GM12875 (cell line): ENCODE data around the gene STYK1.
A peak's percentile ranks its signal among the peaks of the same experiment; 100 is the strongest.

Experiments
- H3K4me3 ChIP-seq: one replicate; pipeline ENCODE4 v1.5.1; 2011; ENCODE audit warnings: low read depth, low read length, control low read depth
- TF ChIP-seq, protein P1 (sequence below): IDR thresholded peaks from 2 replicates; pipeline ENCODE4 v1.5.1; 2011; ENCODE audit warnings: low read depth, mild to moderate bottlenecking, control low read depth, inconsistent platforms, low read length, moderate library complexity, borderline replicate concordance; ENCODE audit not compliant: insufficient read depth

Gene STYK1, protein sequence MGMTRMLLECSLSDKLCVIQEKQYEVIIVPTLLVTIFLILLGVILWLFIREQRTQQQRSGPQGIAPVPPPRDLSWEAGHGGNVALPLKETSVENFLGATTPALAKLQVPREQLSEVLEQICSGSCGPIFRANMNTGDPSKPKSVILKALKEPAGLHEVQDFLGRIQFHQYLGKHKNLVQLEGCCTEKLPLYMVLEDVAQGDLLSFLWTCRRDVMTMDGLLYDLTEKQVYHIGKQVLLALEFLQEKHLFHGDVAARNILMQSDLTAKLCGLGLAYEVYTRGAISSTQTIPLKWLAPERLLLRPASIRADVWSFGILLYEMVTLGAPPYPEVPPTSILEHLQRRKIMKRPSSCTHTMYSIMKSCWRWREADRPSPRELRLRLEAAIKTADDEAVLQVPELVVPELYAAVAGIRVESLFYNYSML

DNA sequence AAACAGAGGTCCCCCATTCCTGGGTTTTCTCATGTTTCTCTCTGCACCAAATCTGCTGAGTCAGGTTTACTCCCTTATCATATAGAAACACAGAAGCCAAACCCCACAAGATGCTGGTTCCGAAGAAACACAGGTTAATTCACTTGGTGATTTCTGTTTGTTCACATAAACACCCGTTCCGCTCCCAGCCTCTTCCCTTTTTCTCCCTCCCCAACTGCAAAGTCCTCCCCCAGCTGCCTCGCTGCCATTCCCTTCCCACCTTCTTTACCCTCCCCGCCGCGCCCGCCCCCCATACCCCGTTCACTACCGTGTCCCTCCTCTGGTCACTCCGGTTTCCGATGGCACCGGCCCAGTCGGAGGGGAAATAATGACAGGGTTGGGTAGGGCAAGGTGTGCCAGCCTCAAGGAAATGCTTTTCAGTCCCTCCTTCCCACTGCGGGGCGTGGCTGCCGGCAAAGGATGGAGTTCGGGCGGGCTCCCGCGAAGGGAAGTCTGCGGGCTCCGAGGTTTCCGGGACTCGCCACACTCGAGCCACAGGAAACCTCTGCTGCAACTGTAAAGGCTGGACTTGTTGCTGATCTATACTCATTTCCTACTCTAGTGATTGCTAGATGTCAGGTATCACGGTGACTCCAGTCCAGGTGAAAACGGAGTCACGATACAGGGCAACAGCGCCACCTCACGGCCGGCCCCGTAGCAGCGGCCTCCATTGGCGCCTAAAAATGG lies at the start of gene STYK1:
Gene STYK1 (minus strand): TSS at position 394 of the 726 bp plus-strand sequence. CDS start 39,434 bp downstream, outside the sequence.
- H3K4me3 ChIP-seq: peak within 1 kb of the TSS; percentile 32
- TF ChIP-seq, protein P1, sequence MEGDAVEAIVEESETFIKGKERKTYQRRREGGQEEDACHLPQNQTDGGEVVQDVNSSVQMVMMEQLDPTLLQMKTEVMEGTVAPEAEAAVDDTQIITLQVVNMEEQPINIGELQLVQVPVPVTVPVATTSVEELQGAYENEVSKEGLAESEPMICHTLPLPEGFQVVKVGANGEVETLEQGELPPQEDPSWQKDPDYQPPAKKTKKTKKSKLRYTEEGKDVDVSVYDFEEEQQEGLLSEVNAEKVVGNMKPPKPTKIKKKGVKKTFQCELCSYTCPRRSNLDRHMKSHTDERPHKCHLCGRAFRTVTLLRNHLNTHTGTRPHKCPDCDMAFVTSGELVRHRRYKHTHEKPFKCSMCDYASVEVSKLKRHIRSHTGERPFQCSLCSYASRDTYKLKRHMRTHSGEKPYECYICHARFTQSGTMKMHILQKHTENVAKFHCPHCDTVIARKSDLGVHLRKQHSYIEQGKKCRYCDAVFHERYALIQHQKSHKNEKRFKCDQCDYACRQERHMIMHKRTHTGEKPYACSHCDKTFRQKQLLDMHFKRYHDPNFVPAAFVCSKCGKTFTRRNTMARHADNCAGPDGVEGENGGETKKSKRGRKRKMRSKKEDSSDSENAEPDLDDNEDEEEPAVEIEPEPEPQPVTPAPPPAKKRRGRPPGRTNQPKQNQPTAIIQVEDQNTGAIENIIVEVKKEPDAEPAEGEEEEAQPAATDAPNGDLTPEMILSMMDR: peak; percentile 91

DNA sequence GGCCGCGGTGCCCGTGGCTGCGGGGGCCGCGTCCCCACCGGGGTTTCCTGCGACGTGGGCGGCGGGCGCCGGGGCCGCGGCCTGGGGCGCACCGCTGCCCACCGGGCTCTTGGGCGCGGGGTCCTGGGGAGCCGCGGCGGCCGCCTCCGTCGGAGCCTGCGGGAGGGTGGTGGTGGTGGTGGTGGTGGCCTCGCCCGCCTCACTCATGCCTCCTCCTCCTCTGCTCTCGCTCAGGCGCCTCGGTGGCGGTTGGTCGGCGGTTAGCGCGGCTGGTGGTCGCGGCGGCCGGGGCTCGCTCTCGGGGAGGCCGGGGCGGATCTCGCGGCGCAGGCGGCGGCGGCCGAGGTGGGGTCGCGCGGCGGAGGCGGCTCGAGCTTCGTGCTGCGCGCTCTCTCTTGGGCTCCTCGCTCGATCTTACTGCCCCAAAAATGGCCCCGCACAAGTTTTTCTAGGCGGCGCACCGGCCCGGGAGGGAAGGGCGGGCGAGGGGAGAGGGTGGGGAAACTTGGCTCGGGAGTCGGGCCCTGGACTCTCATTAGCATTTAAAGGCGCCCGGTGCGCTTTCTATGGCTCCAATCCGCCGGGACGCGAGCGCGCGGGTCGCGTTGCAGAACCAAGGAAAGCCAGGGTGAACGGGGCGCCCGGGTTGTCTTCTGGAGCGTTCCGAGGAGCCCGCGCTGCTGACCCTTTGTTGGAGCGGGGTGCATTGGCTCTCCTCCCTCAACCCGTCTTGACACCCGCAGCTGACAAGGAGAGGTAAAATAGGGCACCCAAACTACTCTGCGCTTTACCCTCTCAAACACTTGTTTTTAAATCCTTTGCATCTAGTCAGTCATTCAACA lies 49.3 kb upstream of the STYK1 start, which contains the start of gene YBX3:
Gene YBX3 (minus strand): TSS at position 419 of the 842 bp plus-strand sequence. CDS start 212 bp downstream, at position 207.
- TF ChIP-seq, protein P1: no peak
- peak within 1 kb of the TSS; percentile 74 for H3K4me3 ChIP-seq

DNA sequence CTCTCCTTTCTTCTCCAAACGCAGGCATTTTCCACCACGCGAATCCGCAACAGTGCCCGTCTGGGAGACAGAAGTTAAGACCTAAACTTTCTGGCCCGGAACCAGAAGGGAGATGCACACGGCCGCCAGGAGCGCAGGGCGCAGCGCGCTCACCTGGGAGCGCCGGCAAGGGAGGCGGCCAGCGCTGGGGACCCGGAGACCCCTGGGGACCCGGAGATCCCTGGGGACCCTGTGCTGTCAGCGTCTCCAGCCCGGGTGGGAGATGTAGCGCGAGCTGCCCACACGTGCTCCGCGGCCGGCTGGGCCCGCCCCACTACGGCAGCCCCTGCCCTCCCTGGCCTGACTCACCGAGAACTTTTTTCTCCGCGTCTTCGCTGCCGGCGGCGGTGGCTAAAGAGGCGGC lies 48.7 kb upstream of the STYK1 start:
- H3K4me3 ChIP-seq: peak overlapping the region; percentile 74
- TF ChIP-seq, protein P1: peak; percentile 31; the same call in 1 of the 2 replicates

DNA sequence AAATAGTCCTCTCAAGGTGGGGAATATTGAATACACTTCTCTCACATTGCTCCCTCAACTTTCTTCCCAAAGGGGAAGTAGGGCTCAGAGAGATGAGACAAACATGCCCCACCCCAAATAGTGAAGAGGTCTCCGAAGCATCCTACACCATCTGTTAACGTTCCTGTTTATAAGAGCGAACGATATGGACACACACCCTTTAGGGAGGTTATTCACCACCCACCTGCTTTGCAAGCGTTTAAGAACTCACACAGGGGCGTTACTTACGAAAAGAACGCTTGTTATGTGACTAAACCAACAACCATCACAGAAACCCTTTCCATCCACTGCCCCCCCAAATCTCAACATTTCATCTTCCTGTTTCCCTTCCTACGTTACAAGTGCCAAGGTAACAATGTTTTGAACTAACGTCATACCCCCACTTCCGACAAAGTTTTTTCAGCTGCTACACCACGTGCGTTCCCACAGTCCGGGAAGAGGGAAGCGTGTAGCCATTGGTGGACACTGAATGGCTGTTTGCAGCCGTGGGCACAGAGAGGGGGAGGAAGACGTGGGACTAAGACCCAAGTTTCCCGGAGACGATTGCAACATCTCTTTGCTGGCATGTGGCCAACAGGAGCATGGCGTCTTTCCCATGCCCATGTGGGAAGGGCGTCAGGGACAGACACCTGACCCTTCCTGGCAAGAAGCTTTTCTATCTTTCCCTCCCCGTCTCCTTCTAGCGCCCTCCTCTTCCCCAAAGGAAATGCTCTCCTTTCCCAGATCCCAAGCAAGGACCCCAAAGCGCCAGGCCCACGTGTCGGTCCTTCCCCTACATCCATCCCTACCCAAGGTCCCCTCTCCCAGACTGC lies 48.0 kb upstream of the STYK1 start:
- peak overlapping the region; percentile 74 for H3K4me3 ChIP-seq
- TF ChIP-seq, protein P1: no peak

DNA sequence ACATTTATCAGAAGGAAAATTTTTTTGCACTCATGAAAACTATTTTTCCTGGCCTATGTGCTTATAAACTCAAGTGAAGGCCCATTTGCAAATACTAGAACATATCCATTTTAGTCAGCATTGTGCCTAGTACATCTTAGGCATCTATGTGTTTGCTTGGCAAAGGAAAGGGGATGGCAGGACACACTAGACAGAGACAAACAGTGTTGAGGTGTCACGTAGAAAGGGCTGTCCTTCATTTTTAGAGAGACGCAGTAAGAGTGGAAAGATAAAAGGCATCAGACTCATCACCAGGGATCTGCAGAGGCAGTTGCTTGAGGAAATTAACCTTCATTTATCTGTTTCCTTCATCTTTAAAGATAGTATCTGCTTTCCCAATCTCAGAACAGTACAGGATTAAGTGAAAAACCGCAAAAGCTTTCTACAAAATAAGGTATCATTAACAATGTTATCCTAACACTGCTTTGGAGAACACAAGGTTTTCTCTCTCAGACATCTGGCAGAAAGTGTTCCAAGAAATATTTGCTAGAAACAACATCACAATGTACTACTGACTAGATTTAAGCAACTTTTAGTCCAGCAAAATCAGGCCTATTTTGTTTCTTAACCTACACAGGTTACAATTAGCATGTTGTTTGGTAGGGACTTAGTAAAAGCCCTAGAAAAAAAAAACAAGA lies 47.3 kb upstream of the STYK1 start:
- H3K4me3 ChIP-seq: peak overlapping the region; percentile 74
- TF ChIP-seq, protein P1: no peak
